Ecto neural progenitor cell (in vitro differentiated cells): Measurements from ENCODE around the gene IL12RB2.
A peak's percentile ranks its signal among the peaks of the same experiment; 100 is the strongest.

Experiments
- DNase-seq: peaks from one replicate; pipeline ENCODE4 v3.0.0-alpha.2; 2018; ENCODE audit warnings: low spot score

The IL12RB2 gene

GRCh38 chr1:67307251-67308060 lies at the start of gene IL12RB2:
IL12RB2 (plus strand) TSS chr1:67307873; CDS start chr1:67320369, 12,496 bp downstream.
- DNase-seq, result peak; percentile 62

GRCh38 chr1:67261680-67262079 lies 46.0 kb upstream of the IL12RB2 start:
- DNase-seq, result no peak

- no peak for DNase-seq
These were observed 44.9 kb upstream of the IL12RB2 start for GRCh38 chr1:67262735-67263134.

- no peak for DNase-seq
These were observed 43.5 kb upstream of the IL12RB2 start for GRCh38 chr1:67264152-67264551.

GRCh38 chr1:67264899-67265298 lies 42.8 kb upstream of the IL12RB2 start:
- no peak for DNase-seq

- DNase-seq, result no peak
These were observed 38.6 kb upstream of the IL12RB2 start for GRCh38 chr1:67269061-67269460.

- DNase-seq, result no peak
These were observed 37.1 kb upstream of the IL12RB2 start for GRCh38 chr1:67270541-67270940.

GRCh38 chr1:67273591-67273990 lies 34.1 kb upstream of the IL12RB2 start:
- DNase-seq, result no peak

- DNase-seq, result no peak
These were observed 32.9 kb upstream of the IL12RB2 start for GRCh38 chr1:67274623-67275325.

- no peak for DNase-seq
These were observed 27.0 kb upstream of the IL12RB2 start for GRCh38 chr1:67280696-67281095.

GRCh38 chr1:67281244-67281643 lies 26.4 kb upstream of the IL12RB2 start:
- DNase-seq, result no peak

GRCh38 chr1:67285780-67286488 lies 21.7 kb upstream of the IL12RB2 start:
- DNase-seq, result no peak

GRCh38 chr1:67290236-67290635 lies 17.4 kb upstream of the IL12RB2 start:
- DNase-seq, result no peak

GRCh38 chr1:67294836-67295617 lies 12.6 kb upstream of the IL12RB2 start:
- no peak for DNase-seq

- DNase-seq, result no peak
These were observed 8.9 kb upstream of the IL12RB2 start for GRCh38 chr1:67298762-67299161.

- DNase-seq, result no peak
These were observed 8.4 kb upstream of the IL12RB2 start for GRCh38 chr1:67299296-67299695.

- DNase-seq, result no peak
These were observed 7.1 kb upstream of the IL12RB2 start for GRCh38 chr1:67300561-67300960.

GRCh38 chr1:67304023-67304422 lies 3.6 kb upstream of the IL12RB2 start:
- no peak for DNase-seq

GRCh38 chr1:67306547-67306946 lies 1.1 kb upstream of the IL12RB2 start:
- no peak for DNase-seq

GRCh38 chr1:67308136-67308535 lies 463 bp downstream of the IL12RB2 start:
- peak; percentile 43 for DNase-seq

GRCh38 chr1:67312615-67313014 lies 4.9 kb downstream of the IL12RB2 start:
- DNase-seq, result no peak
